IMR-90 (cell line): ENCODE measurements around the gene TMEM214. TPM values are rescaled to one million over a fixed set of nuclear protein-coding genes. Genes with fewer than 3 reads are reported as not detected.
A peak's percentile ranks its signal among the peaks of the same experiment; 100 is the strongest.

Source experiments
- BHLHE40 ChIP-seq: fragments of 150-350 bp; IDR thresholded peaks from 2 replicates; pipeline ENCODE4 v1.6.1; 2016; ENCODE audit warnings: mild to moderate bottlenecking, low read depth, low read length
- polyA plus RNA-seq, 3 experiments: library from polyadenylated mRNA; depleted of rRNA; stranded (reverse); fragments of >200 nt; gene quantifications; 2 replicates each; pipeline ENCODE4 v1.2.3, GENCODE V29; 2012; ENCODE audit warnings: low replicate concordance in 1 of 3
- total RNA-seq: library from RNA; depleted of rRNA; stranded (reverse); fragments of >200 nt; gene quantifications from 2 replicates; pipeline ENCODE4 v1.2.3, GENCODE V29; 2012
- TF ChIP-seq, protein P1 (sequence below): conservative IDR thresholded peaks from 2 replicates; pipeline ENCODE4 v1.5.1; 2012; ENCODE audit warnings: mild to moderate bottlenecking, low read depth, low read length, improper control_type of control experiment

TMEM214 gene
- total and polyA plus RNA-seq, 2 of the 4 experiments (the other 2 are of a cell fraction) = 32.1 to 121 TPM

DNA sequence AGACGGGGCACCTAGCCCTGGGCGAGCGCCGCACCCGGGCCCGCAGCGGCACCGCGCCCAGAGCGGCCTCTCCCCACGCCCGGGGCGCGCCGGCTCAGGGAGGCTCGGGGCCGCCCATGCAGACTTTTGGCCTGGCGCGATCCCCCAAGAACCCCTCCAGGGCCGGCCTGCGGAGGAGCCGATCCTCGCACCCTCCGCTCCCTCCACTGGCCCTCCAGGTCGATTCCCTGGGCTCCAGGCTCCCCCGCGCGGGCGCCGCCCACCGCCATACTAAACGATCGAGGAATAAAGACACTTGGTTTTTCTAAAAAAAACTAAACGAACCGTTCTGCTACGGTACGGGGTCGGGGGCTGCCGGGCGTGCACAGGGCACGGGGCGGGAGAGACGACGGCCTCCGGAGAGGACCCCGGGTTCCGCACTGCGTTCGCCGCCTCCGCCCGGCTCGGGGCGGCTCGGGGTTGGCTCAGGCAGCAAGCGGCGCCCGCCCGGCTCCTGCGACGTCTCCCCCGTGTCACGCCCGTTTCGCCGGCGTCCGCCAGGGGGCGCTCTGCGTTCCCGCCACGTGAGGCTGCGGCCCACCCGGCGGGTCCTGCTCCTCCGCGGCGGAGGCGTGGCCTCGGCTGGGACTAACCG is 53.4 kb downstream of the TMEM214 start (continued):
- TF ChIP-seq, protein P1, sequence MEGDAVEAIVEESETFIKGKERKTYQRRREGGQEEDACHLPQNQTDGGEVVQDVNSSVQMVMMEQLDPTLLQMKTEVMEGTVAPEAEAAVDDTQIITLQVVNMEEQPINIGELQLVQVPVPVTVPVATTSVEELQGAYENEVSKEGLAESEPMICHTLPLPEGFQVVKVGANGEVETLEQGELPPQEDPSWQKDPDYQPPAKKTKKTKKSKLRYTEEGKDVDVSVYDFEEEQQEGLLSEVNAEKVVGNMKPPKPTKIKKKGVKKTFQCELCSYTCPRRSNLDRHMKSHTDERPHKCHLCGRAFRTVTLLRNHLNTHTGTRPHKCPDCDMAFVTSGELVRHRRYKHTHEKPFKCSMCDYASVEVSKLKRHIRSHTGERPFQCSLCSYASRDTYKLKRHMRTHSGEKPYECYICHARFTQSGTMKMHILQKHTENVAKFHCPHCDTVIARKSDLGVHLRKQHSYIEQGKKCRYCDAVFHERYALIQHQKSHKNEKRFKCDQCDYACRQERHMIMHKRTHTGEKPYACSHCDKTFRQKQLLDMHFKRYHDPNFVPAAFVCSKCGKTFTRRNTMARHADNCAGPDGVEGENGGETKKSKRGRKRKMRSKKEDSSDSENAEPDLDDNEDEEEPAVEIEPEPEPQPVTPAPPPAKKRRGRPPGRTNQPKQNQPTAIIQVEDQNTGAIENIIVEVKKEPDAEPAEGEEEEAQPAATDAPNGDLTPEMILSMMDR = peak; percentile 93
- peak; percentile 92 for TF ChIP-seq BHLHE40
